Fibroblast of skin of right quadriceps (primary cell): Measurements from ENCODE around the gene METTL22.

Source experiments
- DNase-seq: peaks from one replicate; pipeline ENCODE4 v3.0.0-alpha.2; 2013

Gene METTL22

GRCh38 chr16:8697965-8698364 is 76.5 kb downstream of the METTL22 start:
- DNase-seq = no peak
